WTC11 (cell line): ENCODE measurements around the gene TMEM258. TPM values are rescaled to one million over a fixed set of nuclear protein-coding genes. Genes with fewer than 3 reads are reported as not detected.

Experiments used
- ATAC-seq: fragments of 200-7000 bp; cut with Tn5 transposase; 2 replicates; pipeline ENCODE4 v1.10.0; 2021; ENCODE audit warnings: mild to moderate bottlenecking, moderate library complexity
- CTCF ChIA-PET: fragments of 300-600 bp; sonication (Branson Sonifier 250); formaldehyde crosslinking; loops from one replicate; lab custom pipeline; 2021; ENCODE audit warnings: antibody characterized with exemption; lab: Charles Lee
- POLR2A ChIA-PET: fragments of 350-600 bp; sonication (Branson Sonifier 250); formaldehyde crosslinking; loops from one replicate; lab custom pipeline; 2021; ENCODE audit warnings: antibody characterized with exemption; lab: Charles Lee
- DNase-seq: peaks from one replicate; pipeline ENCODE4 v3.0.0; 2021; ENCODE audit warnings: low spot score
- H3K27ac Mint-ChIP-seq: 2 replicates; pipeline ENCODE4 v1.8.0; 2021; ENCODE audit warnings: mixed read lengths
- H3K27me3 Mint-ChIP-seq: 2 replicates; pipeline ENCODE4 v1.8.0; 2021; ENCODE audit warnings: low read depth, mild to moderate bottlenecking, moderate library complexity, mixed read lengths
- H3K36me3 Mint-ChIP-seq: 2 replicates; pipeline ENCODE4 v1.8.0; 2021; ENCODE audit warnings: mixed read lengths
- H3K4me1 Mint-ChIP-seq: 2 replicates; pipeline ENCODE4 v1.8.0; 2022; ENCODE audit warnings: mixed read lengths
- H3K4me3 Mint-ChIP-seq: 2 replicates; pipeline ENCODE4 v1.8.0; 2021; ENCODE audit warnings: mild to moderate bottlenecking, moderate library complexity, mixed read lengths
- H3K9me3 Mint-ChIP-seq: 2 replicates; pipeline ENCODE4 v1.8.0; 2021; ENCODE audit warnings: mixed read lengths
- AFF4 ChIP-seq: sonication (generic); formaldehyde crosslinking; IDR thresholded peaks from 2 replicates; pipeline ENCODE4 v1.8.1; 2023; ENCODE audit warnings: mild to moderate bottlenecking, missing genetic modification reagents, borderline replicate concordance
- AR ChIP-seq: fragments of 250-450 bp; sonication (Bioruptor Pico); IDR thresholded peaks from 2 replicates; pipeline ENCODE4 v1.9.0; 2021; ENCODE audit warnings: mild to moderate bottlenecking
- E2F1 ChIP-seq: sonication (generic); formaldehyde crosslinking; IDR thresholded peaks from 2 replicates; pipeline ENCODE4 v1.8.0; 2022; ENCODE audit warnings: mild to moderate bottlenecking, missing genetic modification reagents
- FOXJ3 ChIP-seq: sonication (generic); formaldehyde crosslinking; IDR thresholded peaks from 2 replicates; pipeline ENCODE4 v1.9.0; 2021; ENCODE audit warnings: missing genetic modification reagents, mild to moderate bottlenecking, borderline replicate concordance
- FOXP4 ChIP-seq: sonication (generic); formaldehyde crosslinking; IDR thresholded peaks from 2 replicates; pipeline ENCODE4 v1.8.0; 2022; ENCODE audit warnings: mild to moderate bottlenecking, missing genetic modification reagents
- GABPB1 ChIP-seq: sonication (generic); formaldehyde crosslinking; IDR thresholded peaks from 2 replicates; pipeline ENCODE4 v1.8.1; 2023; ENCODE audit warnings: mild to moderate bottlenecking, missing genetic modification reagents
- HMGXB4 ChIP-seq: sonication (generic); formaldehyde crosslinking; IDR thresholded peaks from 2 replicates; pipeline ENCODE4 v1.8.1; 2023; ENCODE audit warnings: mild to moderate bottlenecking, moderate library complexity, missing genetic modification reagents
- RORB ChIP-seq: fragments of 250-450 bp; sonication (Bioruptor Pico); IDR thresholded peaks from 2 replicates; pipeline ENCODE4 v1.9.0; 2021; ENCODE audit warnings: mild to moderate bottlenecking
- STAT6 ChIP-seq: sonication (generic); formaldehyde crosslinking; conservative IDR thresholded peaks from 2 replicates; pipeline ENCODE4 v1.8.1; 2023; ENCODE audit warnings: mild to moderate bottlenecking, low read depth, missing genetic modification reagents, moderate library complexity
- TCF7 ChIP-seq: sonication (generic); formaldehyde crosslinking; IDR thresholded peaks from 2 replicates; pipeline ENCODE4 v1.8.0; 2022; ENCODE audit warnings: mild to moderate bottlenecking, low read depth, missing genetic modification reagents, moderate library complexity
- TEAD4 ChIP-seq: sonication (generic); formaldehyde crosslinking; IDR thresholded peaks from 2 replicates; pipeline ENCODE4 v1.8.0; 2022; ENCODE audit warnings: mild to moderate bottlenecking, missing genetic modification reagents
- ZMAT4 ChIP-seq: fragments of 250-450 bp; sonication (Bioruptor Pico); IDR thresholded peaks from 2 replicates; pipeline ENCODE4 v1.9.0; 2021; ENCODE audit warnings: mild to moderate bottlenecking
- ZNF121 ChIP-seq: sonication (generic); formaldehyde crosslinking; IDR thresholded peaks from 2 replicates; pipeline ENCODE4 v1.8.0; 2023; ENCODE audit warnings: missing genetic modification reagents
- ZNF281 ChIP-seq: sonication (generic); formaldehyde crosslinking; IDR thresholded peaks from 2 replicates; pipeline ENCODE4 v1.8.0; 2023; ENCODE audit warnings: mild to moderate bottlenecking, missing genetic modification reagents
- total RNA-seq: library from RNA; stranded (reverse); gene quantifications from 3 replicates; pipeline ENCODE4 v1.2.3, GENCODE V29; 2021

The TMEM258 gene
- total RNA-seq, 1 experiment from 2014 or later = 175 TPM

- no peak overlapping the region for H3K4me3 Mint-ChIP-seq
- H3K36me3 Mint-ChIP-seq = no peaks in the 10 kb centered on the region; the same call in 1 of the 2 replicates
- peaks cover 7% of the 10 kb centered on the region; the same call in 1 of the 2 replicates for H3K27me3 Mint-ChIP-seq
- ChIA-PET CTCF (interaction anchor here (1.6 to 10.0 kb wide), 5 partner anchors 10 to 42 kb away, joined by 4 to 106 read pairs (median 11); no protein-coding TSS in a partner anchor), POLR2A (no interaction called here)
- TF ChIP-seq GABPB1 (CRISPR knock-in tag) = no peak
- TF ChIP-seq E2F1 = no peak
- TF ChIP-seq RORB (CRISPR knock-in tag) = no peak
- no peak for TF ChIP-seq ZNF281 (CRISPR knock-in tag)
- no peak for TF ChIP-seq AR (CRISPR knock-in tag)
- TF ChIP-seq ZNF121 (CRISPR knock-in tag) = no peak
- TF ChIP-seq STAT6 (CRISPR knock-in tag) = no peak
- no peak for TF ChIP-seq ZMAT4 (CRISPR knock-in tag)
- TF ChIP-seq TCF7 (CRISPR knock-in tag) = no peak
- TF ChIP-seq HMGXB4 (CRISPR knock-in tag) = no peak
- no peak for TF ChIP-seq AFF4 (CRISPR knock-in tag)
- no peak for TF ChIP-seq FOXJ3 (CRISPR knock-in tag)
- TF ChIP-seq TEAD4 = no peak
- no peak for TF ChIP-seq FOXP4 (CRISPR knock-in tag)
- no peaks in the 10 kb centered on the region for H3K9me3 Mint-ChIP-seq
- DNase-seq (no peak), ATAC-seq (no peak)
- peaks cover 18% of the 10 kb centered on the region for H3K4me1 Mint-ChIP-seq
- no peak overlapping the region for H3K27ac Mint-ChIP-seq
These were observed 17.3 kb downstream of the TMEM258 start for GRCh38 chr11:61775106-61775505.
